Epidermal melanocyte (primary cell): ENCODE results near the gene PRICKLE1.

Experiments
- DNase-seq: peaks from one replicate; pipeline ENCODE4 v3.0.0; 2011; ENCODE audit warnings: low spot score; ENCODE audit not compliant: insufficient read length

PRICKLE1 gene

GRCh38 chr12:42589465-42590329 lies at the start of gene PRICKLE1:
Gene PRICKLE1 (minus strand): TSS chr12:42589746. CDS start chr12:42472516, 117,230 bp downstream.
- peak; percentile 21 for DNase-seq

- no peak for DNase-seq
These were observed 49.2 kb upstream of the PRICKLE1 start for GRCh38 chr12:42638697-42639096.

GRCh38 chr12:42638011-42638410 lies 48.5 kb upstream of the PRICKLE1 start:
- no peak for DNase-seq

- no peak for DNase-seq
These were observed 47.4 kb upstream of the PRICKLE1 start for GRCh38 chr12:42636993-42637392.

GRCh38 chr12:42633594-42633993 lies 44.0 kb upstream of the PRICKLE1 start:
- no peak for DNase-seq

- no peak for DNase-seq
These were observed 42.0 kb upstream of the PRICKLE1 start for GRCh38 chr12:42631513-42631912.

GRCh38 chr12:42630314-42630713 lies 40.8 kb upstream of the PRICKLE1 start:
- no peak for DNase-seq

- no peak for DNase-seq
These were observed 37.6 kb upstream of the PRICKLE1 start for GRCh38 chr12:42627151-42627550.

- no peak for DNase-seq
These were observed 36.1 kb upstream of the PRICKLE1 start for GRCh38 chr12:42625611-42626010.

GRCh38 chr12:42617622-42618021 lies 28.1 kb upstream of the PRICKLE1 start:
- DNase-seq = no peak

- DNase-seq = no peak
These were observed 25.5 kb upstream of the PRICKLE1 start for GRCh38 chr12:42615006-42615405.

GRCh38 chr12:42612231-42612613 lies 22.7 kb upstream of the PRICKLE1 start:
- DNase-seq = no peak

- DNase-seq = no peak
These were observed 22.2 kb upstream of the PRICKLE1 start for GRCh38 chr12:42611571-42612230.

GRCh38 chr12:42609605-42610004 lies 20.1 kb upstream of the PRICKLE1 start:
- DNase-seq = no peak

- DNase-seq = no peak
These were observed 18.8 kb upstream of the PRICKLE1 start for GRCh38 chr12:42608196-42608825.

GRCh38 chr12:42607584-42608058 lies 18.1 kb upstream of the PRICKLE1 start:
- no peak for DNase-seq

GRCh38 chr12:42606471-42606870 lies 16.9 kb upstream of the PRICKLE1 start:
- no peak for DNase-seq

GRCh38 chr12:42605685-42606084 lies 16.1 kb upstream of the PRICKLE1 start:
- no peak for DNase-seq

GRCh38 chr12:42603246-42603990 lies 13.9 kb upstream of the PRICKLE1 start:
- DNase-seq = no peak

GRCh38 chr12:42593874-42594273 lies 4.3 kb upstream of the PRICKLE1 start:
- DNase-seq = no peak

- no peak for DNase-seq
These were observed 886 bp upstream of the PRICKLE1 start for GRCh38 chr12:42590330-42590934.
